Stimulated activated CD4-positive, alpha-beta T cell treated with anti-CD3 and anti-CD28 coated beads, Interleukin-2, amount 100 ng/mL, for 4 hours (primary cell): Measurements from ENCODE around the gene CD300H.

Source experiments
- DNase-seq: peaks from one replicate; pipeline ENCODE4 v3.0.0-alpha.2; 2020; ENCODE audit warnings: low read depth

CD300H gene

GRCh38 chr17:74549343-74549742 lies 18.0 kb downstream of the CD300H start:
- DNase-seq = no peak

DNA sequence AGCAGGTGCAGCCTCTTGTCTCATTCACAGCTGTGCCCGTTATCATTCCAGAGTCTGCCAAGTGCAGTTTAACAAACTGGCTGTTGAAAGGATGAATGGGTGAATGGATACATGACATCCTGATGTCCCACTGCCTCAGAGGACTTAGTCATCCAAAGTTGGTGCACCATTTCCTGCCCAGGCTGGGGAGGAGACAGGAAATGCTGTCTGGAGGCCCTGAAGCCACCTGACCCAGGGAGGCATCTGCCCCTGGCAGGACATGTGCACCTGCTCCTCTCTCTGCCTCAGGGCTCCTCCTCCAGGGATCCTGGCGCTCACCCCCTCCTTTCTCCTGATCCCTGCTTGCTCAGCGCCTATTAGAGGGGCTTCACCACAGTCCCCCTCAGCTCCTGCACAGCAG lies 19.6 kb downstream of the CD300H start:
- DNase-seq = no peak

DNA sequence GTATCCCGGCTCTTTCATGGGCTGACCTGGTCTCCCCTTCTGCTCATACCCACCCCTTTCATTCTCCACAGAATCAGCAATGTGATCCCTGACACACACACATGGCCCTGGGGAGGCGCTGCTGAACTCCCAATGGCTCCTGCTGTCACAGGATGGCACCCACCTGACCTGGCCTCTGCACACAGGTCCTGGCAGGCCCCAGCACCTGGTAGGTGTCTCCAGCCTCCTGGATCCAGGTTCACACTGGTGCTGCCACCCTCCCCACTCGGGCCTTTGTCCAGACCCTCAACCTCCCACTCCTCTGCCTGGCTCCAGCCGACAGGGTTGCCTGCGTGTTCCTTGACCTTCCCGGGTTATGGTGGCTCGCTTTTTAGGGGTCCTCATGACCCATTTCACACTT lies 20.0 kb downstream of the CD300H start:
- no peak for DNase-seq

GRCh38 chr17:74546586-74546985 lies 20.7 kb downstream of the CD300H start:
- DNase-seq = no peak

- no peak for DNase-seq
Observed at GRCh38 chr17:74545843-74546230, 21.5 kb downstream of the CD300H start, which contains the start of gene CD300C. TSS of gene CD300C (minus strand) at chr17:74546115. CDS start at chr17:74545782, 333 bp downstream.

DNA sequence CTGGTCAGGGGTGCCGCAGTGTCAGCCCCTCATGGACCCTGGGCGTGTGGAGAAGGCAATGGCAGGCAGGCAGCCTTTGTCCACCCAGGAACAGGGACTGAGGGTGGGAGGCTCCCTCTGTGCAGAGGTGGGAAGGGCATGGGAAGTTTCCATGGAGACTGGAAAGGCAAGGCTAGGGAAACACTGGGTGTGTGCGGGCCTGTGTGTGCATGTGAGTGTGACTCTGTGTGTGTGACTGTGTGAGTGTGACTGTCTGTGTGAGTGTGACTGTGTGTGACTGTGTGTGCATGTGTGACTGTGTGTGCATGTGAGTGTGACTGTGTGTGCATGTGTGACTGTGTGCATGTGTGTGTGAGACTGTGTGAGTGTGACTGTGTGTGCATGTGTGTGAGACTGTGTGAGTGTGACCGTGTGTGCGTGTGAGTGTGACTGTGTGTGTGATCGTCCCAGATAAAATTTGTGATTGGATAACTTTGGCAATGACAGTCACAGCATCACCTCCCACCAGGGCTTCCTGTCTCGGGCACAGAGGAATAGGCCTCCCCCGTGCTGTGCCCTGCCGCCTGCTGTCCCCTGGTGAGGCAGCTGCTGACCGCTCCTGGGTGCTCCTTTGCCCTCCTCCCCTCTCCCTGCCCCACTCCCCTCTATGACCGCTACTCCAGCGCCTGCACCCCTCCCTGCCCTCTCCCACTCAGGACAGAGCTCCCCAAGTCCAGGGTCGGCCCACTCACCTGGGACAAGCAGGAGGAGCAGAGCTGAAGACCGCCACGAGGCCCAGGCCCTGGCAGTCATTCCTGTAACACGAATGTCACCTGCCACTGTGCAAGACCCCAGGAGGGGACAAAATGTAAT lies 22.1 kb downstream of the CD300H start:
- DNase-seq = no peak

GRCh38 chr17:74543891-74544760 lies 23.2 kb downstream of the CD300H start:
- DNase-seq = no peak

- DNase-seq = no peak
Observed at GRCh38 chr17:74543406-74543805, 23.9 kb downstream of the CD300H start.

- DNase-seq = no peak
Observed at GRCh38 chr17:74542727-74543383, 24.5 kb downstream of the CD300H start.

GRCh38 chr17:74542166-74542565 lies 25.1 kb downstream of the CD300H start:
- no peak for DNase-seq

GRCh38 chr17:74541176-74542111 lies 25.9 kb downstream of the CD300H start:
- DNase-seq = no peak

DNA sequence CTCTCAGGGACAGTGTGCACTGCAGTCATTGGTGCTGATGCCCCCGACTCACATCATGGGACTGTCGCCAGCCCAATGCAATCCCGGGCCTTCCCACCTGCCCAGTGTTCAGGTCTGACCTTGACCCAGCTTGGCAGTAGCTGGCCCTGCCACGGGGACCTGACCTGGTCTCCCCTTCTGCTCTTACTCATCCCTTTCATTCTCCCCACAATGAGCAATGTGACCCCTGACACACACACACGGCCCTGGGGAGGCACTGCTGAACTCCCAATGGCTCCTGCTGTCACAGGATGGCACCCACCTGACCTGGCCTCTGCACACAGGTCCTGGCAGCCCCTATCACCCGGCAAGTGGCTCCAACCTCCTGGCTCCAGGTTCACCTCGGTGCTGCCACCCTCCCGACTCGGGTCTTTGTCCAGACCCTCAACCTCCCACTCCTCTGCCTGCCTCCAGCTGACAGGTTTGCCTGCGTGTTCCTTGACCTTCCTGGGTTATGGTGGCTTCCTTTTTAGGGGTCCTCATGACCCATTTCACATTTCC lies 28.0 kb downstream of the CD300H start:
- no peak for DNase-seq

- no peak for DNase-seq
Observed at GRCh38 chr17:74536890-74537289, 30.4 kb downstream of the CD300H start.

DNA sequence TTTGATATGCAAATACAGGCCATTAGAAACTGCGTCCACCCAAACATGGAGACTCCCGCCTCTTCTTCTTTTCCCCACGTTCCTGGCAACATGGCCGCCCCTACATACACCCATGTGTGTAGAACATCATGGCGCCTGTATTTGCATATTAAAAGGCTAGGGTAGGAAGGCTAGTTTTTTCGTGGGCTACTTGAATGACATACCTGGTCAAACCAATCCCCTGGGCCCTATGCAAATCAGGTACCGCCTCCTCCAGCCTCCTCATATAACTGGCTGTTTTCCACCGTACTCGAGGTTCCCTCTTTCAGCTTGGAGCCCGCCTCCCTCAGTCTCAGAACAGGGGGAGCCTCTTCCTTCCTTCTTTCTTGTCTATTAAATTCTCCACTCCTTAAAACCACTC lies 35.2 kb downstream of the CD300H start:
- DNase-seq = no peak

DNA sequence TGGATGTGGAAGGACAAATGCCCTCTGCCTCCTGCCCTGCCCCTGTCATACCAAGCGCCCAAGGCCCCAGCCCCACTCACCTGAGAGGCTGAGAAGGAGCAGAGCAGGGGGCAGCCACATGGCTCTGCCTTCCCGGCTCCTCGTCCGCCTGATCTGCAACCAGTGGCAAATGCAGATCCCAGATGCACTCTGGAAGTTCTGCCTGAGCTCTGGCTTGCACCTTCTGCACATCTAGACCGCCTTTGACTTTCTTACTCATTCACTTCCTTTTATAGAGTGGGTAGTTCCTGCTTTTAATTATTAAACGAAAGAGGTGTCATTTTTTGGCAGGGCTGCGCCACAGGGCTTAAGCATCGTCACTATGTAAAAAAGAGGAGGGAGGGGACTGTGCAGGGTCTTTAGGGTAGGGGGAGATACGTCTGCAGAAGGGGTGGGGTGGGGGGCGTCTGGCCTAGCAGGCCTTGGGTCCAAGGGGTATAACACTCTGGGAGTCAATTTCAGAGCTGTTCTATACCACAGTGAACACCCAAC lies 36.0 kb downstream of the CD300H start, which contains the start of gene CD300LB:
Gene CD300LB, minus strand, starts transcription at position 245 of the 531 bp plus-strand sequence. Its CDS starts 125 bp downstream, at position 120.
- DNase-seq = no peak

DNA sequence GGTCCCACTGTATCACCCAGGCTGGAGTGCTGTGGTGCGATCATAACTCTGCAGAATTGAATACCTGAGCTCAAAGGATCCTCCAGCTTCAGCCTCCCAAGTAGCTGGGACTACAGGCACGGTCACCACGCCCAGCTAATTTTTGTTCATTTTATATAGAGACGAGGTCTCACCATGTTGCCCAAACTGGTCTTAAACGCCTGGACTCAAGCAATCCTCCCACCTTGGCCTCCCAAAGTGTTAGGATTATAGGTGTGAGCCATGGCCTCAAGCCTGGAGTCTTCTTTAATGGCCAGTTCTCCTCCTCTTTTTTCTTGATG lies 36.5 kb downstream of the CD300H start:
- DNase-seq = no peak

DNA sequence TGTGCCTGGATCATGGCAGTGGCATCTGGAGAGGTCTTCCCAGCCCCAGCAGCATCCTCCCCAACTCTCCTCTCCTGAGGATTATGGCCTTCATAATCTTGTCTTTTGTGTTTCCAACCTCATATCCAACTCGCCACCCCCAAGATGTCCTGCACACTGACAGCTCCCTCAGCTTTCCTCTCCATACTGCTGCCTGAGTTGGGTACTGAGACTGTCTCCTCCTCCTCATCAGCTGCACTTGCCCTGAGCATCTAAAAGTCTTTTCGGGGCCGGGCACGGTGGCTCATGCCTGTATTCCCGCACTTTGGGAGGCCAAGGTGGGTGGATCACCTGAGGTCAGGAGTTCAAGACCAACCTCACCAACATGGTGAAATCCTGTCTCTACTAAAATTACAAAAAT lies 38.1 kb downstream of the CD300H start:
- no peak for DNase-seq

- DNase-seq = no peak
Observed at GRCh38 chr17:74528491-74529199, 38.7 kb downstream of the CD300H start.

- DNase-seq = no peak
Observed at GRCh38 chr17:74527756-74528155, 39.6 kb downstream of the CD300H start.

- no peak for DNase-seq
Observed at GRCh38 chr17:74527081-74527480, 40.2 kb downstream of the CD300H start.
